ENCODE results near the gene SLC9A9.

SLC9A9 gene

DNA sequence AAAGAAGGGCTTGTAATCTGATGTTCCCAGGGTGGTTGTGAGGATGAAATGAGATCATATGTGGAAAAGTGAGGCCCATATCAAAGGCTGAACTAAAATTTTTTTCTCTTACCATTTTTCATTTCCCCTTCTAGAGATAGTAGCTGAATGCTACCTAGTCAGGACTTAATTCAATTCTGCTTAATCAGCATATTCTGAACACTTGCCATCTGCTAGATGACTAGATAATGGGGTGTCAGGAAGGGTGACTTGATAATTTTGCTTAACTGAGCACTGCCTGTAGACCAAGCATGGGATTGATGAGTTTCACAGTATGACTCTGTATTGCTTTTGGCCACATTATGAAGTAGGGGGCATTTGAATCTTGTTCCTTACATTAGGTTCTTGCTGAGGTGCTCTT is 592.5 kb downstream of the SLC9A9 start:
- no peak for DNase-seq (ENCODE audit: low read depth in 1 of 2, low spot score in 1 of 2)
- Histone ChIP-seq H3K27me3 (ENCODE audit: insufficient read depth, poor library complexity, severe bottlenecking) (no peaks in the 10 kb centered on the region), H3K27ac (replicated peaks) (no peak overlapping the region), H3K4me3 (replicated peaks; ENCODE audit: insufficient read depth, low read length) (no peak overlapping the region)
- TF ChIP-seq SPI1 (IDR thresholded peaks at IDR 0.05; ENCODE audit: borderline replicate concordance, low read depth), result no peak
- TF ChIP-seq, protein P1, sequence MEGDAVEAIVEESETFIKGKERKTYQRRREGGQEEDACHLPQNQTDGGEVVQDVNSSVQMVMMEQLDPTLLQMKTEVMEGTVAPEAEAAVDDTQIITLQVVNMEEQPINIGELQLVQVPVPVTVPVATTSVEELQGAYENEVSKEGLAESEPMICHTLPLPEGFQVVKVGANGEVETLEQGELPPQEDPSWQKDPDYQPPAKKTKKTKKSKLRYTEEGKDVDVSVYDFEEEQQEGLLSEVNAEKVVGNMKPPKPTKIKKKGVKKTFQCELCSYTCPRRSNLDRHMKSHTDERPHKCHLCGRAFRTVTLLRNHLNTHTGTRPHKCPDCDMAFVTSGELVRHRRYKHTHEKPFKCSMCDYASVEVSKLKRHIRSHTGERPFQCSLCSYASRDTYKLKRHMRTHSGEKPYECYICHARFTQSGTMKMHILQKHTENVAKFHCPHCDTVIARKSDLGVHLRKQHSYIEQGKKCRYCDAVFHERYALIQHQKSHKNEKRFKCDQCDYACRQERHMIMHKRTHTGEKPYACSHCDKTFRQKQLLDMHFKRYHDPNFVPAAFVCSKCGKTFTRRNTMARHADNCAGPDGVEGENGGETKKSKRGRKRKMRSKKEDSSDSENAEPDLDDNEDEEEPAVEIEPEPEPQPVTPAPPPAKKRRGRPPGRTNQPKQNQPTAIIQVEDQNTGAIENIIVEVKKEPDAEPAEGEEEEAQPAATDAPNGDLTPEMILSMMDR (IDR thresholded peaks at IDR 0.05; ENCODE audit: insufficient read depth, low read length), result no peak
- TF ChIP-seq GABPA (IDR thresholded peaks at IDR 0.05; ENCODE audit: low read depth), result no peak
- TF ChIP-seq POLR2AphosphoS5 (IDR thresholded peaks at IDR 0.05; ENCODE audit: low read depth), result no peak
- TF ChIP-seq, protein P2, sequence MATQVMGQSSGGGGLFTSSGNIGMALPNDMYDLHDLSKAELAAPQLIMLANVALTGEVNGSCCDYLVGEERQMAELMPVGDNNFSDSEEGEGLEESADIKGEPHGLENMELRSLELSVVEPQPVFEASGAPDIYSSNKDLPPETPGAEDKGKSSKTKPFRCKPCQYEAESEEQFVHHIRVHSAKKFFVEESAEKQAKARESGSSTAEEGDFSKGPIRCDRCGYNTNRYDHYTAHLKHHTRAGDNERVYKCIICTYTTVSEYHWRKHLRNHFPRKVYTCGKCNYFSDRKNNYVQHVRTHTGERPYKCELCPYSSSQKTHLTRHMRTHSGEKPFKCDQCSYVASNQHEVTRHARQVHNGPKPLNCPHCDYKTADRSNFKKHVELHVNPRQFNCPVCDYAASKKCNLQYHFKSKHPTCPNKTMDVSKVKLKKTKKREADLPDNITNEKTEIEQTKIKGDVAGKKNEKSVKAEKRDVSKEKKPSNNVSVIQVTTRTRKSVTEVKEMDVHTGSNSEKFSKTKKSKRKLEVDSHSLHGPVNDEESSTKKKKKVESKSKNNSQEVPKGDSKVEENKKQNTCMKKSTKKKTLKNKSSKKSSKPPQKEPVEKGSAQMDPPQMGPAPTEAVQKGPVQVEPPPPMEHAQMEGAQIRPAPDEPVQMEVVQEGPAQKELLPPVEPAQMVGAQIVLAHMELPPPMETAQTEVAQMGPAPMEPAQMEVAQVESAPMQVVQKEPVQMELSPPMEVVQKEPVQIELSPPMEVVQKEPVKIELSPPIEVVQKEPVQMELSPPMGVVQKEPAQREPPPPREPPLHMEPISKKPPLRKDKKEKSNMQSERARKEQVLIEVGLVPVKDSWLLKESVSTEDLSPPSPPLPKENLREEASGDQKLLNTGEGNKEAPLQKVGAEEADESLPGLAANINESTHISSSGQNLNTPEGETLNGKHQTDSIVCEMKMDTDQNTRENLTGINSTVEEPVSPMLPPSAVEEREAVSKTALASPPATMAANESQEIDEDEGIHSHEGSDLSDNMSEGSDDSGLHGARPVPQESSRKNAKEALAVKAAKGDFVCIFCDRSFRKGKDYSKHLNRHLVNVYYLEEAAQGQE (IDR thresholded peaks at IDR 0.05; ENCODE audit: insufficient replicate concordance, low read depth), result no peak

DNA sequence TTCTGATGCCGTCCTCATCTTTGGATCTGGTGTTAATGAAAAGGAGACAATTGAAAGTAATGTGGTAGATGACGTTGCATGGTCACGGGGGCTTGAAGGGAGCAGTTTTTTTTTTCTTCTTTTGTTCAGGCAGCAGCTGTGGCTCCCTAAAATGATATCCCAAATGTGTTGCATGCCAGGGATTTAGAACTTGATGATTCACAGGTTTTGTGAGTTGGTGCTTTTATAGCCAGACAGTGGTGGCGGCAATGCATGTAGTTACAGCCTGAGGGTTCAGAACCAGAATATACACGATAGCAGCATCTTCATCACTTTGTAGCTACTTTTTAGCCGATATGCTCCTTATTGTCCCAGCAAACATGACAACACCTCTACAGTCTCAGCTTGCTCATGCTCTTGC is 595.3 kb downstream of the SLC9A9 start:
- TF ChIP-seq SPI1 (IDR thresholded peaks at IDR 0.05; ENCODE audit: borderline replicate concordance, low read depth), result no peak
- TF ChIP-seq GABPA (IDR thresholded peaks at IDR 0.05; ENCODE audit: low read depth), result no peak
- TF ChIP-seq, protein P2 (IDR thresholded peaks at IDR 0.05; ENCODE audit: insufficient replicate concordance, low read depth), result no peak
- no peak for TF ChIP-seq POLR2AphosphoS5 (IDR thresholded peaks at IDR 0.05; ENCODE audit: low read depth)
- Histone ChIP-seq H3K4me3 (replicated peaks; ENCODE audit: insufficient read depth, low read length) (no peak overlapping the region), H3K27me3 (ENCODE audit: insufficient read depth, poor library complexity, severe bottlenecking) (no peaks in the 10 kb centered on the region), H3K27ac (replicated peaks) (no peak overlapping the region)
- DNase-seq (ENCODE audit: low read depth in 1 of 2, low spot score in 1 of 2), result no peak

DNA sequence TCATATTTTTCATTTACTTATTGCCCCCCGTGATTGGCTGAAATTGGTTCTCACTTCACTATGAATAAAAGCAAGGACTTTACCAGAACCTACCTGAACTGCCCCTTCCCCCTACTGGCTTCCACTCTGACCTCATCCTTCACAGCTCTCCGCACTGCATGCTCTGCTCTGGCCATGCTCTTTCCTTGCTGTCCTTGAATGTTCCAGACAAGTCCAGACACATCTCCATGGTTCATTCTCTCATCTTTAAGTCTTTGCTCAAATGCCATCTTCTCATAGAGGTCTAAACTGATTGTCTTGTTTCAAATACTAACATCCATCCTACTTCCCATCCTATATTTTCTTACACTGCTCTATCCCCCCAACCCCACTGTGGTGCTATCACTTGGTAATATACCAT is 599.3 kb downstream of the SLC9A9 start:
- Histone ChIP-seq H3K27ac (replicated peaks) (no peak overlapping the region), H3K27me3 (ENCODE audit: insufficient read depth, poor library complexity, severe bottlenecking) (no peaks in the 10 kb centered on the region), H3K4me3 (replicated peaks; ENCODE audit: insufficient read depth, low read length) (no peak overlapping the region)
- no peak for TF ChIP-seq GABPA (IDR thresholded peaks at IDR 0.05; ENCODE audit: low read depth)
- TF ChIP-seq, protein P2 (IDR thresholded peaks at IDR 0.05; ENCODE audit: insufficient replicate concordance, low read depth), result no peak
- no peak for TF ChIP-seq SPI1 (IDR thresholded peaks at IDR 0.05; ENCODE audit: borderline replicate concordance, low read depth)
- no peak for DNase-seq (ENCODE audit: low read depth in 1 of 2, low spot score in 1 of 2)

DNA sequence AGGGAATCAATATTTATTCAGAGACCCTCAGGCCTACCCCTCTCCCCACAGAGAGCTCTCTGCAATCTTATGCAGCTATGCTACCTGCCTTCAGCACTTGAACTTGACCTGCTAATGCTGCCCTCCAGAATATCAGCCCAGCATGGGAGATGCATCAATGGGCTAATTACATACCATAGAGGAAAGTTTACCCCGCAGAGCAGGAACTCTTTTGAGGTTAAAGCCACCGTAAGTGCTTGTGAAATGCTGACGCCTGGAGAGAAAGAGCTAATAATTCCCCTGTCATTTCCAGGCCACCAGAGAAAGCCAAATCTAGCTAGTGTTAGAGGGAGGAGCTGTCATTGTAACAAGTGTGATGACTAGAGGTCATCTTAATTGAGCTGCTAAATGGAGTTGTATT is 601.2 kb downstream of the SLC9A9 start:
- Histone ChIP-seq H3K4me3 (replicated peaks; ENCODE audit: insufficient read depth, low read length) (no peak overlapping the region), H3K27ac (replicated peaks) (no peak overlapping the region), H3K27me3 (ENCODE audit: insufficient read depth, poor library complexity, severe bottlenecking) (no peaks in the 10 kb centered on the region)
- no peak for DNase-seq (ENCODE audit: low read depth in 1 of 2, low spot score in 1 of 2)
- TF ChIP-seq, protein P2 (IDR thresholded peaks at IDR 0.05; ENCODE audit: insufficient replicate concordance, low read depth), result no peak
- TF ChIP-seq SPI1 (IDR thresholded peaks at IDR 0.05; ENCODE audit: borderline replicate concordance, low read depth) (no peak), GABPA (IDR thresholded peaks at IDR 0.05; ENCODE audit: low read depth) (no peak), POLR2AphosphoS5 (IDR thresholded peaks at IDR 0.05; ENCODE audit: low read depth) (no peak)
- TF ChIP-seq, protein P1 (IDR thresholded peaks at IDR 0.05; ENCODE audit: insufficient read depth, low read length), result no peak

All from HL-60 (cell line).